ENCODE data around the gene PHKB. TPM values are rescaled to one million over a fixed set of nuclear protein-coding genes. Genes with fewer than 3 reads are reported as not detected.

The PHKB gene
- polyA plus RNA-seq, 1 donor (not counting 4 experiments of a cell fraction or from before 2014, with no cell fraction given): 71.7 TPM

GRCh38 chr16:47600376-47600775 is 139.2 kb downstream of the PHKB start:
- no peak overlapping the region for H3K9ac ChIP-seq (ENCODE audit: control insufficient read depth, extremely low read depth, insufficient read depth, low read length)
- dilution Hi-C loops (cut with MboI; ENCODE audit: extremely low pct_ligation_motif_present, low sequenced_read_pairs): no loop called here
- FAIRE-seq (no peak), DNase-seq (ENCODE audit: low read depth, low spot score) (no peak)
- no peak overlapping the region for H3K4me3 ChIP-seq (ENCODE audit: control insufficient read depth in 2 of 3, extremely low read depth in 1 of 3, insufficient read depth in 2 of 3, low read depth in 1 of 3, low read length in 3 of 3)
- H3K9me1 ChIP-seq (ENCODE audit: control insufficient read depth, extremely low read depth, insufficient read depth, low read length): no peaks in the 10 kb centered on the region
- no peak overlapping the region for H2AFZ ChIP-seq (ENCODE audit: control insufficient read depth, low read length)
- no peak overlapping the region for H3K27ac ChIP-seq (ENCODE audit: control insufficient read depth, insufficient read depth, low read length)
- H3K4me1 ChIP-seq (ENCODE audit: control insufficient read depth, extremely low read depth, insufficient read depth, low read length): no peaks in the 10 kb centered on the region
- no peak overlapping the region for H3K4me2 ChIP-seq (ENCODE audit: control insufficient read depth, extremely low read depth, insufficient read depth, low read depth, low read length)
- no peaks in the 10 kb centered on the region for H3K27me3 ChIP-seq (ENCODE audit: control insufficient read depth, extremely low read depth, insufficient read depth, low read length)
- no peaks in the 10 kb centered on the region for H3K9me3 ChIP-seq (ENCODE audit: control insufficient read depth, low read depth, low read length)
- H3K79me2 ChIP-seq (ENCODE audit: control insufficient read depth, insufficient read depth, low read length): no peaks in the 10 kb centered on the region
- TF ChIP-seq CTCF (optimal IDR thresholded peaks at IDR 0.05 in 1 of 3, IDR thresholded peaks at IDR 0.05 in 1 of 3, conservative IDR thresholded peaks at IDR 0.05 in 1 of 3; ENCODE audit: extremely low read depth in 1 of 3, insufficient read depth in 2 of 3, low read length in 3 of 3) (no peak), EZH2 (IDR thresholded peaks at IDR 0.05; ENCODE audit: low read length) (no peak)
- no peaks in the 10 kb centered on the region for H4K20me1 ChIP-seq (ENCODE audit: control insufficient read depth, extremely low read depth, insufficient read depth, low read length)
- H3K36me3 ChIP-seq (ENCODE audit: control insufficient read depth in 2 of 2, extremely low read depth in 1 of 2, insufficient read depth in 2 of 2, low read length in 2 of 2): peaks cover 0 to 4% of the 10 kb centered on the region in 2 experiments

- peaks cover 0 to 4% of the 10 kb centered on the region in 2 experiments for H3K36me3 ChIP-seq (ENCODE audit: control insufficient read depth in 2 of 2, extremely low read depth in 1 of 2, insufficient read depth in 2 of 2, low read length in 2 of 2)
- no peak overlapping the region for H3K27ac ChIP-seq (ENCODE audit: control insufficient read depth, insufficient read depth, low read length)
- H3K27me3 ChIP-seq (ENCODE audit: control insufficient read depth, extremely low read depth, insufficient read depth, low read length): no peaks in the 10 kb centered on the region
- no peak overlapping the region for H3K4me3 ChIP-seq (ENCODE audit: control insufficient read depth in 2 of 3, extremely low read depth in 1 of 3, insufficient read depth in 2 of 3, low read depth in 1 of 3, low read length in 3 of 3)
- H2AFZ ChIP-seq (ENCODE audit: control insufficient read depth, low read length): no peak overlapping the region
- FAIRE-seq: no peak
- TF ChIP-seq EZH2 (IDR thresholded peaks at IDR 0.05; ENCODE audit: low read length): no peak
- no peak for TF ChIP-seq CTCF (optimal IDR thresholded peaks at IDR 0.05 in 1 of 3, IDR thresholded peaks at IDR 0.05 in 1 of 3, conservative IDR thresholded peaks at IDR 0.05 in 1 of 3; ENCODE audit: extremely low read depth in 1 of 3, insufficient read depth in 2 of 3, low read length in 3 of 3)
- H3K4me1 ChIP-seq (ENCODE audit: control insufficient read depth, extremely low read depth, insufficient read depth, low read length): no peaks in the 10 kb centered on the region
- no peak overlapping the region for H3K9ac ChIP-seq (ENCODE audit: control insufficient read depth, extremely low read depth, insufficient read depth, low read length)
- no peak overlapping the region for H3K4me2 ChIP-seq (ENCODE audit: control insufficient read depth, extremely low read depth, insufficient read depth, low read depth, low read length)
- dilution Hi-C loops (cut with MboI; ENCODE audit: extremely low pct_ligation_motif_present, low sequenced_read_pairs): no loop called here
- no peaks in the 10 kb centered on the region for H3K9me3 ChIP-seq (ENCODE audit: control insufficient read depth, low read depth, low read length)
- no peaks in the 10 kb centered on the region for H4K20me1 ChIP-seq (ENCODE audit: control insufficient read depth, extremely low read depth, insufficient read depth, low read length)
- DNase-seq (ENCODE audit: low read depth, low spot score): no peak
- H3K79me2 ChIP-seq (ENCODE audit: control insufficient read depth, insufficient read depth, low read length): no peaks in the 10 kb centered on the region
- H3K9me1 ChIP-seq (ENCODE audit: control insufficient read depth, extremely low read depth, insufficient read depth, low read length): no peaks in the 10 kb centered on the region
Observed at GRCh38 chr16:47604306-47604705, 143.2 kb downstream of the PHKB start.
